HG03469 (cell line): ENCODE results near the gene CD72.
A peak's percentile ranks its signal among the peaks of the same experiment; 100 is the strongest.
"Not testable (repeated sequence)": the region's sequence is repeated elsewhere in the genome, so short reads cannot be mapped to it uniquely, and the experiment has no call there.

Experiments
- ATAC-seq: cut with Tn5 transposase; IDR thresholded peaks from one replicate; pipeline ENCODE4 v1.9.1; 2021; ENCODE audit warnings: mild to moderate bottlenecking, moderate library complexity, moderate number of reproducible peaks; ENCODE audit not compliant: unreplicated experiment

Gene CD72

GRCh38 chr9:35650341-35651158, 32.3 kb upstream of the CD72 start, which contains the start of gene SIT1:
Gene SIT1, minus strand, starts transcription at chr9:35650931. Its CDS starts 78 bp downstream, at chr9:35650853.
- no peak for ATAC-seq

GRCh38 chr9:35649431-35650340, 31.5 kb upstream of the CD72 start:
- ATAC-seq, result no peak

GRCh38 chr9:35646533-35647265, 28.5 kb upstream of the CD72 start:
- peak; percentile 62 for ATAC-seq

GRCh38 chr9:35646153-35646532, 27.9 kb upstream of the CD72 start:
- no peak for ATAC-seq

- not testable (repeated sequence) for ATAC-seq
Measured at GRCh38 chr9:35645736-35646135, 27.5 kb upstream of the CD72 start.

GRCh38 chr9:35643046-35643445, 24.8 kb upstream of the CD72 start:
- no peak for ATAC-seq

- not testable (repeated sequence) for ATAC-seq
Measured at GRCh38 chr9:35641478-35641877, 23.3 kb upstream of the CD72 start.

- ATAC-seq, result not testable (repeated sequence)
Measured at GRCh38 chr9:35640431-35640830, 22.2 kb upstream of the CD72 start.

GRCh38 chr9:35639631-35640030, 21.4 kb upstream of the CD72 start:
- no peak for ATAC-seq

GRCh38 chr9:35639225-35639624, 21.0 kb upstream of the CD72 start:
- not testable (repeated sequence) for ATAC-seq

- ATAC-seq, result not testable (repeated sequence)
Measured at GRCh38 chr9:35638751-35639150, 20.5 kb upstream of the CD72 start.

- ATAC-seq, result not testable (repeated sequence)
Measured at GRCh38 chr9:35637427-35637955, 19.3 kb upstream of the CD72 start.

GRCh38 chr9:35636877-35637246, 18.6 kb upstream of the CD72 start:
- not testable (repeated sequence) for ATAC-seq

- ATAC-seq, result no peak
Measured at GRCh38 chr9:35636135-35636876, 18.1 kb upstream of the CD72 start.

GRCh38 chr9:35635730-35636129, 17.5 kb upstream of the CD72 start:
- ATAC-seq, result no peak

GRCh38 chr9:35629597-35629996, 11.4 kb upstream of the CD72 start:
- ATAC-seq, result no peak

GRCh38 chr9:35628389-35628991, 10.3 kb upstream of the CD72 start:
- no peak for ATAC-seq

- no peak for ATAC-seq
Measured at GRCh38 chr9:35627575-35627974, 9.4 kb upstream of the CD72 start.

- ATAC-seq, result peak; percentile 38
Measured at GRCh38 chr9:35619800-35620158, 1.6 kb upstream of the CD72 start.
